Upper lobe of right lung (tissue), 1 donor: ENCODE measurements around the gene PTPRCAP. TPM values are rescaled to one million over a fixed set of nuclear protein-coding genes. Genes with fewer than 3 reads are reported as not detected.

Source experiments
- ATAC-seq: fragments of 200-7000 bp; cut with Tn5 transposase; one replicate; pipeline ENCODE4 v1.9.1; 2020; ENCODE audit warnings: mild to moderate bottlenecking, moderate library complexity
- DNase-seq: peaks from one replicate; pipeline ENCODE4 v3.0.0-alpha.2; 2020
- H3K27ac ChIP-seq: fragments of 200-600 bp; one replicate; pipeline ENCODE4 v1.8.0; 2022
- H3K27me3 ChIP-seq: fragments of 200-600 bp; one replicate; pipeline ENCODE4 v1.8.0; 2022; ENCODE audit warnings: mild to moderate bottlenecking
- H3K36me3 ChIP-seq: fragments of 200-600 bp; one replicate; pipeline ENCODE4 v1.8.0; 2022
- H3K4me1 ChIP-seq: fragments of 200-600 bp; one replicate; pipeline ENCODE4 v1.8.0; 2022
- H3K4me3 ChIP-seq: fragments of 200-600 bp; one replicate; pipeline ENCODE4 v1.8.0; 2022; ENCODE audit warnings: mild to moderate bottlenecking
- H3K9me3 ChIP-seq: fragments of 200-600 bp; one replicate; pipeline ENCODE4 v1.8.0; 2022
- CTCF ChIP-seq: fragments of 200-600 bp; IDR thresholded peaks from one replicate; pipeline ENCODE4 v1.8.0; 2022; ENCODE audit warnings: antibody characterized with exemption
- intact Hi-C: fragments of 100-400 bp; cut with DNase I; formaldehyde crosslinking; loops from one replicate; pipeline ENCODE4 v1.11.0; 2022
- total RNA-seq: library from RNA; stranded (reverse); fragmentation: NEBNext Ultra II Directional; extraction: Animal tissue kit (Norgen Biotek cat#: 25700); gene quantifications from one replicate; pipeline ENCODE4 v1.2.1, GENCODE V29; 2021
- donor health status: DM: no; HTN: yes; CAD: no; lungs with severe emphysema.

Gene PTPRCAP
- total RNA-seq, 1 donor from 2014 or later = 17.7 TPM

- ATAC-seq (peak; percentile 3), DNase-seq (no peak)
- Histone ChIP-seq H3K4me3 (no peak overlapping the region), H3K27me3 (no peaks in the 10 kb centered on the region), H3K36me3 (peaks cover 30% of the 10 kb centered on the region), H3K9me3 (no peaks in the 10 kb centered on the region), H3K27ac (peak overlapping the region; percentile 65), H3K4me1 (peaks cover 19% of the 10 kb centered on the region)
- intact Hi-C loops = no loop called here
- no peak for TF ChIP-seq CTCF
Measured at GRCh38 chr11:67439321-67440228, 2.1 kb upstream of the PTPRCAP start.

- ATAC-seq (no peak), DNase-seq (no peak)
- peaks cover 17% of the 10 kb centered on the region for H3K4me1 ChIP-seq
- peak overlapping the region; percentile 65 for H3K27ac ChIP-seq
- peak overlapping the region; percentile 40 for H3K4me3 ChIP-seq
- TF ChIP-seq CTCF = no peak
- no peaks in the 10 kb centered on the region for H3K9me3 ChIP-seq
- H3K36me3 ChIP-seq = peaks cover 42% of the 10 kb centered on the region
- no peaks in the 10 kb centered on the region for H3K27me3 ChIP-seq
- intact Hi-C loops = no loop called here
Measured at GRCh38 chr11:67438158-67438902, 848 bp upstream of the PTPRCAP start.

GRCh38 chr11:67437809-67438157 is 301 bp upstream of the PTPRCAP start:
- H3K36me3 ChIP-seq = peaks cover 48% of the 10 kb centered on the region
- peaks cover 15% of the 10 kb centered on the region for H3K4me1 ChIP-seq
- no peaks in the 10 kb centered on the region for H3K9me3 ChIP-seq
- intact Hi-C loops = no loop called here
- H3K27ac ChIP-seq = peak overlapping the region; percentile 65
- no peak for DNase-seq
- H3K4me3 ChIP-seq = peak overlapping the region; percentile 40
- ATAC-seq = no peak
- no peaks in the 10 kb centered on the region for H3K27me3 ChIP-seq
- no peak for TF ChIP-seq CTCF

- intact Hi-C loops = no loop called here
- DNase-seq (no peak), ATAC-seq (peak; percentile 2)
- Histone ChIP-seq H3K4me1 (peaks cover 3% of the 10 kb centered on the region), H3K27ac (peak overlapping the region; percentile 65), H3K4me3 (peak overlapping the region; percentile 40), H3K27me3 (no peaks in the 10 kb centered on the region), H3K36me3 (peaks cover 58% of the 10 kb centered on the region), H3K9me3 (no peaks in the 10 kb centered on the region)
- TF ChIP-seq CTCF = no peak
Measured at GRCh38 chr11:67436459-67437081, 912 bp downstream of the PTPRCAP start.

GRCh38 chr11:67435727-67436458 is 1.6 kb downstream of the PTPRCAP start:
- no peak overlapping the region for H3K27ac ChIP-seq
- peaks cover 58% of the 10 kb centered on the region for H3K36me3 ChIP-seq
- ATAC-seq = no peak
- intact Hi-C loops = no loop called here
- H3K27me3 ChIP-seq = no peaks in the 10 kb centered on the region
- no peak for TF ChIP-seq CTCF
- peaks cover 3% of the 10 kb centered on the region for H3K4me1 ChIP-seq
- no peaks in the 10 kb centered on the region for H3K9me3 ChIP-seq
- H3K4me3 ChIP-seq = peak overlapping the region; percentile 40
- no peak for DNase-seq
